ENCODE results near the gene CORO6. TPM values are rescaled to one million over a fixed set of nuclear protein-coding genes. Genes with fewer than 3 reads are reported as not detected.

The CORO6 gene
- total and polyA plus RNA-seq, 4 donors: 8.0 to 21.4 (median 13.7) TPM

DNA sequence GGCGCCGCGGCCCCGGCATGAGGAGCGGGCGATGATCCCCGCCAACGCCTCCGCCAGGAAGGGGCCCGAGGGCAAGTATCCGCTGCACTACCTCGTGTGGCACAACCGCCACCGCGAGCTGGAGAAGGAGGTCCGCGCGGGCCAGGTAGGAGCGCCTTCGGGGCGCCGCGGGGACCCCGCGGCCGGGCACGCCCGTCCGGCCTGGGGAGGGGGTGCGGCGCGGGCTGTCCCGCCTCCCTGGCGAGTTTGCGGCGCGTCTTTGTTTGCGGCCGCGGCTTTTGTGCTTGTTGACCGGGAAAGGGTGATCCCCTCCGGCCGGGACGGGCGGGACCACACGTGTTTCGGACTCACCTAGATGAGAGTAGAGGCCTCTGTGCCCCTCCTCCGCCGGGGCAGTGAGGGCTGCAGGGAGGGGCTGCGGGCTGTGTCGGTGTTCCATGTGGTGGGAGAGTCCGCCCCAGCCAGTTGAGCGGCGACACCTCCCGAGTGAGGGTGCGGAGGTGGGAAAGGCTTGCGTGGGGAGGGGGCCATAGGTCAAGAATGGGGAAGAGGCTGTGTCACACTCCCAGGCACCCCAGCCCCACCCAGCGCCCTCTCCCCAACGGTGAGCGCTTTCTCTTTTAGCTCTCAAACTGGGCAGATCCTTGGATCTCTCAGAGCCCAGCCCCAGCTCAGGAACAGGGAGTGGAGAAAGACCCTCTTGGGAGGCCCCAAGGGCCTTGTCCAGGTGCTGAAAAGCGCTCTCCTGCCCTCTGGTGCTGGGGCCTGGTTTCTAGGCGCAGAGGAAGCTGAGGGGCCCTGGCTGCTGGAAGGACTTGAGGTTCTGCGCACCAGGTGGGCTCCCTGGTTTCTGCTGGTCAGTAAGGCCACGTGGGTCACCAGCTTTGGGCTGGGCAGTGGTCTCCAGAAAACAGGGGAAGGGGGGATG lies 28.9 kb downstream of the CORO6 start:
- WGBS (ENCODE audit: insufficient coverage): 3% methylated on average over 59 of the region's 64 CpGs
- Histone ChIP-seq H3K9me3 (ENCODE audit: control insufficient read depth, insufficient read depth, low read length) (no peaks in the 10 kb centered on the region), H3K4me1 (ENCODE audit: control insufficient read depth, insufficient read depth, low read length) (peaks cover 78% of the 10 kb centered on the region)

DNA sequence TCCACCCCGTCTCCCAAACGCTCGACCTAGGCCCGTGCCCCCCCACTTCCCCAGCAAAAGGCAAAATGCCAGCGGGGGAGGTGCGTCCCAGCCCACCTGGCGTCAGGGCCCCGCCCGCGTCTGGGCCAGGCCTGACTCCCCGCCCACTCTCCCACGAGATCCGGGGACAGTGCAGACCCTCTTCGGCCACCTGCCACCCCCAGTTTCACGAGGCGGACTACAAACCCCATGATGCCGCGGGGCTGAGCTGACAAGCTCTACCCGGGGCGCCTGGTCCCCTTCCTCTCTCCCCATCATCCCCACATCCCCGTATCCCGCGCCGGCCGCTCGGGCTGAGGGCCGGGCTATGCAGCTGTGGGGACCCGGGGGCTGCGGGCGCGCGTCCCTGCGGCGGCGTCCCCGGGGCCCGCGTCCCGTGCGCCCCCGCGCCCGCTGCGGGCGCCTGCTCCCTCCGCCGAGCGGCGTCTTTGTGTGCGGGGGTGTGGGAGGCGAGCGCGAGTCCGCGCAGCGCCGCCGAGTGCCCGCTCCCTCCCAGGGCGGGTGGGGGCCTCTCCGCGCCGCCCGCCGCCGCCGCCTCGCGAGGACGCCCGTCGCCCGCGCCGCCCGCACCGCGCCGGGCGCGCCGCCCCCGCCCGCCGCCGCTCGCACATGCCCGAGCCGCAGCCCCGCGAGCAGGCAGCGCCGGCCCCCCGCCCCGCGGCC lies 29.7 kb downstream of the CORO6 start, which contains the start of gene ANKRD13B:
Gene ANKRD13B (plus strand): TSS at position 283 of the 702 bp plus-strand sequence. CDS start 490 bp downstream, outside the sequence.
- H3K27me3 ChIP-seq (ENCODE audit: control insufficient read depth, insufficient read depth, low read length): no peaks in the 10 kb centered on the region
- peaks cover 3% of the 10 kb centered on the region for H3K36me3 ChIP-seq (ENCODE audit: control insufficient read depth, insufficient read depth, low read length)
- H3K4me1 ChIP-seq (ENCODE audit: control insufficient read depth, insufficient read depth, low read length): peaks cover 85% of the 10 kb centered on the region
- peak in 2 of 6 donors; percentile 89 to 93 for DNase-seq (ENCODE audit: low read depth in 4 of 6, low spot score in 6 of 6)
- H3K27ac ChIP-seq (ENCODE audit: low read depth, low read length): peak within 1 kb of the TSS; percentile 84
- no peaks in the 10 kb centered on the region for H3K9me3 ChIP-seq (ENCODE audit: control insufficient read depth, insufficient read depth, low read length)
- under 1% methylated on average over 76 of the region's 96 CpGs for WGBS (ENCODE audit: insufficient coverage)
- peak within 1 kb of the TSS; percentile 65 for H3K4me3 ChIP-seq (ENCODE audit: low read depth, low read length)

More for the DNA sequence above, 28.9 kb downstream of the CORO6 start:
- DNase-seq (ENCODE audit: low read depth in 4 of 6, low spot score in 6 of 6): peak in 1 of 6 donors; percentile 45
- Histone ChIP-seq H3K4me3 (ENCODE audit: low read depth, low read length) (peak overlapping the region; percentile 65), H3K36me3 (ENCODE audit: control insufficient read depth, insufficient read depth, low read length) (peaks cover 3% of the 10 kb centered on the region), H3K27me3 (ENCODE audit: control insufficient read depth, insufficient read depth, low read length) (no peaks in the 10 kb centered on the region), H3K27ac (ENCODE audit: low read depth, low read length) (no peak overlapping the region)

DNA sequence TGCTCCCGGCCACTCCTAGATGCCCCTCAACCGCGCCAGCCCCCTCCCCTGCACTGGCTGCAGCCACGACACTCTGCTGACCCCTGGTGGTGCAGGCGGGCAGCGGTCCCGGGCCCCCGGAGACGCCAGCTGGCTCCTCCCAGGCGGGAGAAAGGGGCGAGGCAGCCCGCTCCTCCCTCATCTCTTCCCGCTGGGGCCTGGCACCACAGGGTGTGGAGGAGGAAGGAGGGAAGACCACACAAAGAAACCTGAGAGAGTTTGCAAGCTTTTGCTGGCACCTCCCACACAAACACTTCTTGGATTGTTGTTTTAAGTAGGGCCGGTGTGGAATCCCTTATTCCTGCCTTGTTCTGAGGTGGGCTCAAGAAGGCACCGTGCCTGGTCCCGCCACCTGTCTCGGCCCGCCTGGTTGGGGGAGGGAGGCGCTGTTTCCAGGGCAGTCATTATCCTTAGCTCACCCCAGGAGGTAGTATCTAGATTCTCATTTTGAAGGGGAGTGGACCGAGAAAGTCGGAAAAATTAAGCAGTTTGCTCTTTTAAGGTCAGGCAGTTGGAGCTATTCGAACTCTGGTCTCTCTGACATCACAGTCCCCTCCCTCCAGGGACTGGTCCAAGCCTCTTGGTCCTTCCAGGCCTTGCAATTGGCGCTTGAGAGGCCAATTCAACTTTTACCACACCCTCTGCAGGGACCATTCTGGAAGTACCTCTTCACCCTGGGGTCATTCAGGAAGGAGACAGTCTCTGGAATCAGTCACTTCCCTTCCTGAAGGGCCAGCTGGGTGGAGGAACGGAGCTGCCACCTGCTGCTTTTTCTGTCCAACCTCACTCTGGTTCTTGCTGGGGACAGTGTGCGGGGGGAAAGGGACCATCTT lies 30.7 kb downstream of the CORO6 start:
- DNase-seq (ENCODE audit: low read depth in 4 of 6, low spot score in 6 of 6): peak in 5 of 6 donors; percentile 79 to 97 (median 86)
- Histone ChIP-seq H3K4me1 (ENCODE audit: control insufficient read depth, insufficient read depth, low read length) (peaks cover 85% of the 10 kb centered on the region), H3K4me3 (ENCODE audit: low read depth, low read length) (peak overlapping the region; percentile 49), H3K27ac (ENCODE audit: low read depth, low read length) (peak overlapping the region; percentile 84), H3K9me3 (ENCODE audit: control insufficient read depth, insufficient read depth, low read length) (no peaks in the 10 kb centered on the region), H3K27me3 (ENCODE audit: control insufficient read depth, insufficient read depth, low read length) (no peaks in the 10 kb centered on the region), H3K36me3 (ENCODE audit: control insufficient read depth, insufficient read depth, low read length) (peaks cover 5% of the 10 kb centered on the region)
- WGBS (ENCODE audit: insufficient coverage): 14% methylated on average over 14 of the region's 25 CpGs

DNA sequence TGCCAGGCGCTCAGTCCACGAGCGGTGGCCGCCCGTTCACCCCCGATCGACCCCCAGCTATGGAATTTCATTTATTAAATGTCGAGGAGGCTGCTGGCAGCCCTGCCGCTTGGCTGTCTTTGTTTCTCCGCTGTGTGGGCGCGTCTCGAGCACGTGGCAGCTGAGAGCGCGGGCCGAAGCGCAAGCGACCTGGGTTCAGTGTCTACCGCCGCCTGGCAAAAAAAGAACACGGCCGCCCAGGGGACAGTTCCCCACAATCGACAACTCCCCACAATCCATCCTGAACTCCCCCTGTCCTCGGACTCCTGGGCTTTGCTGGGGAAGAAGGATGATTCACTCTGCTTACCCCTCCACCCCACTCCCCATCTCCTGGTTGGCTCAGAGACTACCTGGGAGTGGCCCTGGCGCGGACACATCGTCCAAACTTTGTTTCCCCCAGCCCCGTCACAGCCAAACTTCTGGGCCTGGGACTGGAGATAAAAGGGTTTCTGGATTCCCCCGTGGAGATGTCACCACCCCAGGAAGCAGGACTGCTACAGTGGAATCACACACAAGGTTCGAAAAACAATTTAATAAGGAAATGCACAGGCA lies 31.5 kb downstream of the CORO6 start:
- under 1% methylated on average over 24 of the region's 31 CpGs for WGBS (ENCODE audit: insufficient coverage)
- Histone ChIP-seq H3K4me1 (ENCODE audit: control insufficient read depth, insufficient read depth, low read length) (peaks cover 84% of the 10 kb centered on the region), H3K9me3 (ENCODE audit: control insufficient read depth, insufficient read depth, low read length) (no peaks in the 10 kb centered on the region), H3K27ac (ENCODE audit: low read depth, low read length) (peak overlapping the region; percentile 84), H3K36me3 (ENCODE audit: control insufficient read depth, insufficient read depth, low read length) (peaks cover 10% of the 10 kb centered on the region), H3K4me3 (ENCODE audit: low read depth, low read length) (peak overlapping the region; percentile 49), H3K27me3 (ENCODE audit: control insufficient read depth, insufficient read depth, low read length) (no peaks in the 10 kb centered on the region)
- peak in 2 of 6 donors; percentile 70 to 80 for DNase-seq (ENCODE audit: low read depth in 4 of 6, low spot score in 6 of 6)

DNA sequence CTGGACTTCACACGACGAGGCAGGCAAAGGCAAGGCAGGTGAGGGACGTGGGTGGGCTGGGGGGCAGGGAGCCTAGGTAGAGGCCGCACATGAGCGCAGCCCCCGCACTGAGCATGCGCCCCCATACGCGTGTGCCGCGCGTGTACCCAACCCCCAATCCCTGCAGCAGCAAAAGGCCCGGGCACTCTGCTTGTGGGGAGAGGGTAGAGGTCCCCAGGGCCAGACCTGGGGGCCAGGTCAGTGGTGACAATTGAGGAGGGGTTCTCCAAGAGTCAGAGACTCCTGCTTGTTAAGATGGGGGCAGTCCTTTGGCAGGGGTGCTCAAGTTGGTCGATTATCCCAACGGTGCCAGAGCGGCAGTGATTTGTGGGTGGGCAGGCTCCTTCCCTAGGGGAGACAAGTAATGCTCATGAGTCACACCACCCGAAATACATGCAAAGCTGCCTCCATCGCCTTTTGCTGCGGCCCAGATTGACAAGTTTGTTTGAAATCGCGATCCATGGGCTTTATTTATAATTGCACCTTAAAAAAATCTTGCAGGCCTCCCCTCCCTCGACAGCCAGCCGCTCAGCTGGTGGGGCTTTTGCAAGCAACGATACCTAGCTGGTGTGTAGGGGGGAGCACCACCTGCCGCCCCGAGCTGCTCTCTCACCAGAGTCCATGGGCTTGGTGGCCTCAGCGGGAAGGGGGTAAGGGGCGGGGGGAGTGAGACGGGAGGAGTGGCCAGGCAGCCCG lies 32.1 kb downstream of the CORO6 start:
- H3K4me1 ChIP-seq (ENCODE audit: control insufficient read depth, insufficient read depth, low read length): peaks cover 81% of the 10 kb centered on the region
- peak in 2 of 6 donors; percentile 60 to 75 for DNase-seq (ENCODE audit: low read depth in 4 of 6, low spot score in 6 of 6)
- no peaks in the 10 kb centered on the region for H3K9me3 ChIP-seq (ENCODE audit: control insufficient read depth, insufficient read depth, low read length)
- 31% methylated on average over 27 of the region's 30 CpGs for WGBS (ENCODE audit: insufficient coverage)
- peak overlapping the region; percentile 84 for H3K27ac ChIP-seq (ENCODE audit: low read depth, low read length)
- H3K4me3 ChIP-seq (ENCODE audit: low read depth, low read length): peak overlapping the region; percentile 49
- H3K27me3 ChIP-seq (ENCODE audit: control insufficient read depth, insufficient read depth, low read length): no peaks in the 10 kb centered on the region
- H3K36me3 ChIP-seq (ENCODE audit: control insufficient read depth, insufficient read depth, low read length): peaks cover 6% of the 10 kb centered on the region

DNA sequence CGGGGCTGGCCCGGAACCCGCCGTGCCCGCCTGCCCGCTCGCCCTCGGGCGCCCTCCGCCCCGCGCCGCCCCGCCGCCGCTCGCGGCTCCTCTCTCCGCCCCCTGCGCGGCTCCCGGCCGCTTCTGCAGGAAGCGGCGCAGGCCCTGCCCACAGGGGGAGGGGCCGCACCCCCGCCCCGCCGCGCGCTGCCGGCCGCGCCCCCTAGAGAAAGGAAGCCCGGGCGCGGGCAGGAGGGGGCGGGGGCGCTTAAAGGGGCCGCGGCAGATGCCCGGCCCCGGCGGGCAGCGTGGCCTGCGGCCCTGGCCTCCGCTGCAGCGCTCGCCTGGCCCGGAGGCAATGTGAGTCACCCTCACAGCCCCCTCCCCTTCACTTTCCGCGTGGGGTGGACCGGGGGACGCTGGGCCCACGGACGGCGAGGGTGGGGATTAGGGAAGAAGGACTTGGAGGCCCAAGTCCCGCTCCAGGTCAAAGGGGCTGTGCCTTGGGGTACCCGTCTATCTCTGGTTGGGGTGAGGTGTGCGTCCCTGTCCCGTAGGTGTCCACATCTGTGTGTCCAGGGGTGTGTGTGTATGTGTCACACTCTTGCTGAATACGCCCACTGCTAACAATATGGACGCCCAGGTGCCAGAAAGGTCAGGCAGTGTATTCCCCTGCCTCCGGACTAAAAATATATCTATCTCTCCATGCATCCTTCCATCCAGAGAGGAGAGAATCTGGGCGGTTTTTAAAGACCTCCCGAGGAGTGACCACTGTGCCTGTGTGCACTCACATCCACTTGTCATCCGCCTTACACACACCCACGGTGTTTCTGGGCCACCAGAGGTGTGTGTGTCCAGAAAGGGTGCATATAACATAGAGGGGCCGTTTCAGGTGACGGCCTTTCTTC lies 32.9 kb downstream of the CORO6 start, which contains the start of gene GIT1:
Gene GIT1 (minus strand): TSS at position 125 of the 887 bp plus-strand sequence. CDS start 270 bp downstream, outside the sequence.
- Histone ChIP-seq H3K36me3 (ENCODE audit: control insufficient read depth, insufficient read depth, low read length) (peaks cover 9% of the 10 kb centered on the region), H3K27ac (ENCODE audit: low read depth, low read length) (peak within 1 kb of the TSS; percentile 84), H3K4me1 (ENCODE audit: control insufficient read depth, insufficient read depth, low read length) (peaks cover 81% of the 10 kb centered on the region), H3K27me3 (ENCODE audit: control insufficient read depth, insufficient read depth, low read length) (no peaks in the 10 kb centered on the region), H3K4me3 (ENCODE audit: low read depth, low read length) (peak within 1 kb of the TSS; percentile 69), H3K9me3 (ENCODE audit: control insufficient read depth, insufficient read depth, low read length) (no peaks in the 10 kb centered on the region)
- WGBS (ENCODE audit: insufficient coverage): 3% methylated on average over 64 of the region's 70 CpGs
- peak in 5 of 6 donors; percentile 74 to 97 (median 86) for DNase-seq (ENCODE audit: low read depth in 4 of 6, low spot score in 6 of 6)

DNA sequence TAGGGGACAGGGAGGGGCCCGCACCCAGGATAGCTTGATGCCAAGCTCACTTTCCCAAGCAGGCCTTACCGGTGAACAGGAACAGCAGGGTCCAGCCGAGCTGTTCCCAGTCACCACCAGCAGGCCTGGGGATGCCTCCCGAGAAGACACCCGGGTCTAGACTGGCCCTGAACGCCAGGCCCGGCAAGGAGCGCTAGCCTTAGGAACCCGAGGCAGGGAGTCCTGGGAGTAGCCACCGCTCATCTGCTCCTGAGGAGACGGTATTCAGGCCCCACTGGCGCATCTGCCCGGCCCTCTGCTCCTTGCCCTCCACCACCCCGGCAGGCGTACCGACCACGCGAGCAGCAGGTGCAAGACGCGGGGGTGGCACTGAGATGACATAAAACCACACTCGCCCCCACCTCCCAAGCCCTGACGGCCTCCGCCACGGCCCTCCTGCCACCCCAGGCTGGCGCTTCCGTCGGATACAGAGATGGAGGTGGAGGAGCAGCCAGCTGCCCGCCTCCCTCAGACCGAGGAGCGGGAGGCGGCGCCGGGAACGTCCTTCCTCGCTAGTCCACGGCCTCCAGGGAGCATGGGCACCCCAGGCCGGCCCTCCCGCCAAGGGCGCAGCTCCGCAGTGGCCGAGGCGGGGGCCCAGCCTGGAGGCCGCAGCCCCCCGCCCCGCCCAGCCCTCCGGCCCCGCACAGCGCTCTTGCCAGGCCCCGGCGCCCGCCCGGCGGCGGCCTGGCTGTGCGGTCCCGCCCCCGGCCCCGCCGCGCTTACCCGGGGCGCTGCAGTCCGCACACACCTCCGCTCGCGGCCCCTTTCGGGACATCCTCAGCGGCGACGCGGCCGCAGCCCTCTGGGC lies 33.9 kb downstream of the CORO6 start:
- Histone ChIP-seq H3K36me3 (ENCODE audit: control insufficient read depth, insufficient read depth, low read length) (peaks cover 15% of the 10 kb centered on the region), H3K27ac (ENCODE audit: low read depth, low read length) (peak overlapping the region; percentile 74), H3K4me3 (ENCODE audit: low read depth, low read length) (peak overlapping the region; percentile 69), H3K9me3 (ENCODE audit: control insufficient read depth, insufficient read depth, low read length) (no peaks in the 10 kb centered on the region), H3K27me3 (ENCODE audit: control insufficient read depth, insufficient read depth, low read length) (no peaks in the 10 kb centered on the region), H3K4me1 (ENCODE audit: control insufficient read depth, insufficient read depth, low read length) (peaks cover 81% of the 10 kb centered on the region)
- under 1% methylated on average over 69 of the region's 72 CpGs for WGBS (ENCODE audit: insufficient coverage)
- DNase-seq (ENCODE audit: low read depth in 4 of 6, low spot score in 6 of 6): peak in 1 of 6 donors; percentile 26
